Right forelimb (tissue), 1 donor: ENCODE data around the gene ROBO4.

Source experiments
- DNase-seq: peaks from one replicate; pipeline ENCODE4 v3.0.0-alpha.2; 2018

ROBO4 gene

DNA sequence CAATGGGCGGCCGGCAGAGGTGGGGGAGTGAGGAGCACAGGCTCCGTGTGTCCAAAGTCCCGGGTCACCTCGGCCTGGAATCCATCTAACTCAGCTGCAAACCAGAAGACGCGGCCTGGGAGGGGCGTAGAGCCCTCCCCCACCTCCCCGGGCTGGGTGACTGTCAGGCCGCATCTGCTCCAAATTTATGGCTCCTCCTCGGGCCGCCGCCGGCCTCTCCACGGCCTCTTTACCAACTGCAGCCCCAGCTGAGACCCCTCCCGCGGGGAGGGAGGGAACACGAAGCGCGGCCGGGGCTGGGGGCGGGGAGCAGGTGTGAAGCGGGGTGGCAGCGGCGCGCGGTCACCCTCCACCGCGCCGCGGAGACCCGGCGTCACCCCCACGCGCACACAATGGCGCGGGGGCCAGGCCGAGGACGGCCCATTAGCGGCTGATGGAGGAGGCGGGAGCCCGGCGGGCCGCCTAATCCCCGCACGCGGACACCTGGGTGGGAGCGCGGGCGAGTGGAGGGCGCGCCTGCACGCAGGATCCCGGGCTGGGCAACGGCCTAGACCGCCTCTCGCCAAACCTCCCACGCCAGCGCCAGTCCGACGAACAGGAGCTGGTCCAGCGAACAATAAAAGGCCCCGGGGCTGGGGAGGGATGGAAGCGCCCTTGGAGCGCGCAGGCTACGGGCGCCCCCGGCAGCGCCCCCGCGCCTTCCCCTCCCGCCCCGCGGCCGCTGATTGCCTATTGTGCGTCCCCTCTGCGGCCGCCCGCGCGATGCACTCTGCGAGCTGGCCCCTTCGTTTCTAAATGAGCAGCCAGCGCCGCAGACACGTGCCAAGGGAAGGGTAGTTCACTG lies 58.3 kb downstream of the ROBO4 start:
- no peak for DNase-seq

DNA sequence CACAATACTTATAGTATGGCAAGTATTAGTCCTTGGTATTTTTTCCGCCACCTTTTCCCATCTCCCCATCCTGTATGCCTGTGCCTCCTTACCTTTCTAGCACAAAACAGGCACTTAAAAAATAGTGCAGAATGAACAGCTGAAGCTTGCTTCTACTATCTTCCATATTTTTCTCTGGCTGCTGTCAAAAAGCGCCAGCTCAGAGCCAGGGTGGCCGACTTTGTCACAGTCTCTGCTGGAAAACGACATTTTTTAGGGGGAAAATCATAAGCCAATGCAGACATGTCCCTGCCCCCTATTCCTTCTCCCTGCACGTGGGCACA lies 58.9 kb downstream of the ROBO4 start:
- DNase-seq = no peak

DNA sequence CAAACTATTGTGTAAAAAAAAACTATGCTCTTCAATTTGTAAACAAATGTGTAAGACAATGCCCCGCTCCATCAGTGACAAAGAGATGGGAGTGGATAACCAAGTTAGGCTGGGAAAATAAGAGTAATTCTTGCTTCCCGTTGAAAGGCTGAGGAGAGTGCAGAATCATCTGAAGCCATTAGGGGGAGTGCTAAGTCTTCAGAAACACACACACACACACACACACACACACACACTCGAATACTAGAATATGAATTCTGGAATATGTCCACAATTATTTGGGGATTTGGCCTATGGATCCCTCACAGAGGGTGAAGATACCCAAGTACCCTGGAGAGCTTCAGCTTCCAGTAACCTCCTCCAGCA lies 60.2 kb downstream of the ROBO4 start:
- DNase-seq = no peak

DNA sequence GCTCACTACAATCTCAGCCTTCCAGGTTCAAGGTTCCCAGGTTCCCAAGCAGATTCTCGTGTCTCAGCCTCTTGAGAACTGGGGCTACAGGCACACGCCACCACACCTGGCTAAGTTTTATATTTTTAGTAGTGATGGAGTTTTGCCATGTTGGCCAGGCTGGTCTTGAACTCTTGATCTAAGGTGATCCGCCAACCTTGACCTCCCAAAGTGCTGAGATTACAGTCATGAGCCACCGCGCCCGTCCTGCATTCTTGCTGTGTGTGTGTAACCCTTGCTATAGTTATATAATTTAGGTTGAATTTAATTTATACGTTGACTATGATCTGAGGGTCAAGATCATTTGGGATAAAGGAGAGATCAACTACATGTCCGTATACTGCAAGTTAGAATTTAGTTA lies 61.7 kb downstream of the ROBO4 start:
- DNase-seq = no peak

DNA sequence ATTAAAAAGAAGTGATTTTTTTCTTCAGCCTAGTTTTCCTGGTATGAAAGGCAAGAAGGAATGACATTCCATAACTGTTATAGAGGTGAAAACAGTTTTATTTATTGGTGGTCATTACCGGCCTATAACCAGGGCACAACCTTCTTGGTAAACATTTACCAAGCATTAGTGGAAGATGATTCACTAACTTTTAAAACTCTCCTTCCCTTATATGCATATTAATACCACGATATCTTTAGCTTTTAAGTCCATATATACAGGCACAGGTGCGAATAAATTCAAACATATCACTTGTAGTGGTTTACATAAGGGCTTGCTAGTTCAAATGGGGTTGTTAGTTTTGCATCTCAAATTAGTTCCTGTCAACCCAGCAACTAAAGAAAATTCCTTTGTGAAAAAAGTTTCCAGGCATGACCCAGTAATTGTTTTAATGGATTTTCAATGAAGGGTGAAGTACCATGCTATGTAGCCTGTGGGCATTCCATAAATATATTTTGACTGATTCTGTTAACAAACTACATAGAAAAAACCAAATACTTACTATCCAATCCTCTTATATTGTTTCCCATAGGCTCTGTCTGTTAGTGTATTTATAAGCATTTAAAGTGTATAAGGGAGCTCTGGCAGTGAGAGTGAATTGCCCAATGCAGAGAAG lies 63.0 kb downstream of the ROBO4 start:
- DNase-seq = no peak
